Fibroblast of lung (primary cell): ENCODE results near the gene NR1D2.

Experiments used
- EZH2 ChIP-seq: IDR thresholded peaks from 2 replicates; pipeline ENCODE4 v1.5.1; 2012; ENCODE audit warnings: low read length, control low read depth, mild to moderate bottlenecking; ENCODE audit errors: missing control alignments
- TF ChIP-seq, protein P1 (sequence below), 2 donors: IDR thresholded peaks in 1 of 2; conservative IDR thresholded peaks in 1 of 2; 1 replicate in 1 of 2; 2 replicates in 1 of 2; pipeline ENCODE4 v1.5.1; 2011 to 2012; ENCODE audit warnings: low read length in 2 of 2, control low read depth in 1 of 2, inconsistent platforms in 1 of 2, low read depth in 1 of 2, mild to moderate bottlenecking in 1 of 2

DNA sequence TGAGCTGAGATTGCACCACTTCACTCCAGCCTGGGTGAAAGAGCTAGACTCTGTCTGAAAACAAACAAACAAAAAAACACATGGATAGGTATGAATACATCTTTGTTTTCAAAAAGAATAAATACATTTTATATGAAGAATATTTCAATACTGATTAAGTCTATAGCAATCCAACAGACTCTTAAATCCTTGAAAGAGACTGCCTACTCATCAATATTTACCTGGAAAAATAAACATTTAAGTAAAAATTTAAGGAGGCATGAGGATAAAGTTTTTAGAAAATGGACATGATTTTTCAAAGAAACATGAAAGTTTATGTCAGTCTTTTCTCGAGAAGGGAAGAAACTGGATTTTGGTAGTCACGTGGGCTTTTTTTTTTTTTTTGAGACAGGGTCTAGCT, 33.7 kb upstream of the NR1D2 start:
- TF ChIP-seq, protein P1, sequence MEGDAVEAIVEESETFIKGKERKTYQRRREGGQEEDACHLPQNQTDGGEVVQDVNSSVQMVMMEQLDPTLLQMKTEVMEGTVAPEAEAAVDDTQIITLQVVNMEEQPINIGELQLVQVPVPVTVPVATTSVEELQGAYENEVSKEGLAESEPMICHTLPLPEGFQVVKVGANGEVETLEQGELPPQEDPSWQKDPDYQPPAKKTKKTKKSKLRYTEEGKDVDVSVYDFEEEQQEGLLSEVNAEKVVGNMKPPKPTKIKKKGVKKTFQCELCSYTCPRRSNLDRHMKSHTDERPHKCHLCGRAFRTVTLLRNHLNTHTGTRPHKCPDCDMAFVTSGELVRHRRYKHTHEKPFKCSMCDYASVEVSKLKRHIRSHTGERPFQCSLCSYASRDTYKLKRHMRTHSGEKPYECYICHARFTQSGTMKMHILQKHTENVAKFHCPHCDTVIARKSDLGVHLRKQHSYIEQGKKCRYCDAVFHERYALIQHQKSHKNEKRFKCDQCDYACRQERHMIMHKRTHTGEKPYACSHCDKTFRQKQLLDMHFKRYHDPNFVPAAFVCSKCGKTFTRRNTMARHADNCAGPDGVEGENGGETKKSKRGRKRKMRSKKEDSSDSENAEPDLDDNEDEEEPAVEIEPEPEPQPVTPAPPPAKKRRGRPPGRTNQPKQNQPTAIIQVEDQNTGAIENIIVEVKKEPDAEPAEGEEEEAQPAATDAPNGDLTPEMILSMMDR (conservative IDR thresholded peaks at IDR 0.05 in 1 of 2, IDR thresholded peaks at IDR 0.05 in 1 of 2; ENCODE audit: low read depth in 1 of 2, low read length in 2 of 2) = no peak
- TF ChIP-seq EZH2 = no peak
